Stimulated activated CD8-positive, alpha-beta memory T cell treated with anti-CD3 and anti-CD28 coated beads, Interleukin-7, amount 100 ng/mL, for 4 hours (primary cell): ENCODE results near the gene JMJD1C.
"Not testable (repeated sequence)": the region's sequence is repeated elsewhere in the genome, so short reads cannot be mapped to it uniquely, and the experiment has no call there.

ENCODE experiments used
- DNase-seq, 2 donors: peaks; one replicate each; pipeline ENCODE4 v3.0.0-alpha.2; 2020; ENCODE audit warnings: low read depth in 2 of 2

JMJD1C gene

GRCh38 chr10:63297941-63298340 is 167.8 kb downstream of the JMJD1C start:
- DNase-seq, result no peak

GRCh38 chr10:63294781-63295180 is 171.0 kb downstream of the JMJD1C start:
- no peak for DNase-seq

DNA sequence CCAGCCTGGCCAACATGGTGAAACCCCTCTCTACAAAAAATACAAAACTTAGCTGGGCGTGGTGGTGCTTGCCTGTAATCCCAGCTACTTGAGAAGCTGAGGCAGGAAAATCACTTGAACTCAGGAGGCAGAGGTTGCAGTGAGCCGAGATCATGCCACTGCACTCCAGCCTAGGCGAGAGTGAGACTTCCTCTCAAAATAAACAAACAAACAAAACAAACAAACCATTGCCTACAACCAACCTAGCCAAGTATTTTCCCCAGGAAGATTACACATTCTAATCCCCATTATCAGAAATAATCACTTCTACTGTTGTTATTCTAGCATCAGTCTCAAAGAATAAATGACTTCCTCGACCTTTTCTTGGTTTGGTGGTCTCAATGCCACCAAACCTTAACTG is 172.9 kb downstream of the JMJD1C start:
- DNase-seq, result not testable (repeated sequence)

GRCh38 chr10:63288170-63288569 is 177.6 kb downstream of the JMJD1C start:
- DNase-seq, result no peak

- DNase-seq, result no peak
Measured at GRCh38 chr10:63286754-63287264, 179.0 kb downstream of the JMJD1C start.

- no peak for DNase-seq
Measured at GRCh38 chr10:63286340-63286739, 179.4 kb downstream of the JMJD1C start.

- DNase-seq, result not testable (repeated sequence)
Measured at GRCh38 chr10:63283901-63284300, 181.9 kb downstream of the JMJD1C start.

GRCh38 chr10:63283093-63283492 is 182.7 kb downstream of the JMJD1C start:
- no peak for DNase-seq

DNA sequence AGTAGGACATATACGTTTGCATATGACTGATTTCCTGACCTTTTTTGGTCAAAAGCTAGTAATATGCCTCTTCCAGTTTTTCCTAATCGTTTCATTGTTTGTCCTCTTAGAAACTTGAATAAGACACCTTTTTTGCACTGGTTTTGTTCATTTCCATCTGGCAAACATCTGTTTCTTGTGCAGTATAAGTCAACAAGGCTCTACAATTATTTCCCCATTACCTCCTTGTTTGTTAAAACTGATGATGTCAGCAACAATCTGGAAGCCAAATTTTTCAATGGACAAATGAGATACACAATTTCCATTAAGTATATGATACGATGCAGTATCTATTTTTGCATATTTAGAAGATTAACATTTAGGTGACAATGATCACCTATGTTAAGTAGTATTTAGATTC is 183.8 kb downstream of the JMJD1C start:
- DNase-seq, result no peak

DNA sequence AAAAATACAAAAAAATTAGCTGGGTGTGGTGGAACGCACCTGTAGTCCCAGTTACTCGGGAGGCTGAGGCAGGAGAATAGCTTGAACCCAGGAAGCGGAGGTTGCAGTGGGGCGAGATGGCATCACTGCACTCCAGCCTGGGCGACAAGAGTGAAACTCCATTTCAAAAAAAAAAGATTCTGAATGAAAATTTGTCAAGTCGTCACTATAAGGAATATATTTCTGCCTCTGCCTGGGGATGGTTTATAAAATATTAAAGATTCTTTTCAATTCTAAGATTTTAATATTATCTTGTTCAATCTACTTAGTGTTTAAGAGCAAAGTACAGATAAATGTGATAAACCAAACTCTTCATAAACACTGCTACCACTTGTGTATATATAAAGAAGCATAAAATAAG is 185.4 kb downstream of the JMJD1C start:
- no peak for DNase-seq

GRCh38 chr10:63275094-63275493 is 190.7 kb downstream of the JMJD1C start:
- DNase-seq, result no peak

- no peak for DNase-seq
Measured at GRCh38 chr10:63273577-63273976, 192.2 kb downstream of the JMJD1C start.

DNA sequence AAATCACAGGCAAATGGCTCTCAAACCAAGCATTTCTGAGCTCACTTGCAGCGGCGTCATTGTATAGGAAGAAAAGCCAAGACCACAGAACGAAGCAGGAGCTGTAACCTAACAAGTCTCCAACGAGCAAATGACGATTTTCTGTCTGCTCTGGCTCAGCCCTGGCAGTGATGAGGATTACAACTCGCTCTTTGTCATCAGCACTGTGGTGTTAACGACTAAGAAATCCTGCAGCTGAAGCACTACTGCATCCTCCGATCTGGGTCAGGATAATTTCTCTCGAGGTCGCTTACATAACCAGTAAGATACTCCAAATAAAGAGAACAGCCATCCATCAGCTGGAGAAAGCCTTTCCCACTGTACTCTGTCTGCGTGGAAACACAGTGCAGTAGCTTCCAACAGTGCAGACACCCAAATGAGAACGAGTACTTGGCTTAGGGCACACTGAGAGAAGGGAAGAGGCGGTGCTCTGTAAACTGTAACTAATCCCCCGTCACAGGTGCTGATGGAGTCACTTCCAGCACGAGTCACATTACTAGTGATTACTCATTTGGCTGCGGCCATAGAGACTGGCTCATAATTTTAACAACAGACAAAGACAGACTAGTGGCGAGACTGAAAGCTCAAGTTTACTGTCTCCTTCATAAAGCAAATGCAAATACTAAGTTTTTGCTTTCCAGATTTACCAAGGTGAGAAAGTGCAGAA is 196.8 kb downstream of the JMJD1C start:
- DNase-seq, result peak; percentile 61 to 71

- no peak for DNase-seq
Measured at GRCh38 chr10:63268149-63268797, 197.5 kb downstream of the JMJD1C start.

DNA sequence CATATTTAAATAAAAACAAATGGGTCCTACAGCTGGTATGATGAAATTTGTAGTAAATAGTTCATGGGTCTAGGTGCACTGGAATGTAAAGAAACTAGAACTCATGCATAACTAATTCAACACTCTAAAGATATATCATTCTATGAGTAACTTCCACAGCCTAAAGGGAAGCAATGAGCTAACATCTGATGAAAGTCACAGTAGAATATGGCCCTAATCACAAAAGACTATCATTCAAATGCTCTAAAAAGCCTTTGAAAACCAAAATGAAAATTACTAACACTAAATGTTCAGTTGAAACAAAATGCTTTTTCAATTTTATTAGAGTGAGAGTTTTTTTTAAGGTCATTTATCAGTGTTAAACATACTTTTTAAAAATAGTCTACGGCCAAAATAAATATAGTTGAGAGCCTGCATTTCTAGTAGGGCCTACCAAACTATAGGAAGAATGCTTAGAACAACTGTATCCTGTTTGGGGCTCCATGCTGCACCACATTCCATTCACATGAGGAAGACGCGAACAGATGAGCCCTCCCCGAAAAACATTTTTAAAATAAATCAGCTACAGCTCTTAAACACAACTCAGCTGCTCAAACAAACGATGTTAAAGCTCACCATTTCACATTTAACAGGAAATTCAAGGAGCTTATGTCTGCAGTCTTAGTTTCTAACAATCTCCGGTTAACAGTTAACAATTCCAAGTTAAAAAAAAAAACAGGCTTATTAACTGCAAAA is 198.2 kb downstream of the JMJD1C start:
- no peak for DNase-seq

- no peak for DNase-seq
Measured at GRCh38 chr10:63266391-63267316, 199.1 kb downstream of the JMJD1C start.

DNA sequence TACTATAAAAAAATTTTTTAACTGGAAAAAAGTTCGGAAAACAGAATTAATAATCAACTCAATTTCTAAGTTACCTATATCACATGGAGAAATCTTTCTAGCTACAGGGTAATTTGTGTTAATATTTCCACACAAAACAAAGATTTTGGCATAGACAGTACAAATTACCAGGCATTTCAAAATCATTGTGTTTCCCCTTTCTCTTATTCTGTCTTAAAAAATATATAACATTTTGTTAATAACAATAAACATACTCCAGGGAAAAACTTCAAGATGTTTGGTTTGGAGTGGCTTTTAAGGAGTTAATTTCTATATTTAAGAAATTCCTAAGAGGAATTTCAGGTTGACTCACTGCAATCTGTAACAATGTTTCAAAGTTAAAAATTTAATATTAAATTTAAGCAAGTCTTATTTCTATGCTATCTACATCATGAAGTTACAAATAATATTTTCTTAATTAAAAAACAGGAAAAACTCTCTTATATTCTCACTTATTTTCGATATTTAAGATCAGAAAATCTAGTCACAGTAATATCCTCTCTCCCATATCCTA is 200.0 kb downstream of the JMJD1C start:
- no peak for DNase-seq

- peak; percentile 9 to 11 for DNase-seq
Measured at GRCh38 chr10:63265222-63265617, 200.6 kb downstream of the JMJD1C start.

DNA sequence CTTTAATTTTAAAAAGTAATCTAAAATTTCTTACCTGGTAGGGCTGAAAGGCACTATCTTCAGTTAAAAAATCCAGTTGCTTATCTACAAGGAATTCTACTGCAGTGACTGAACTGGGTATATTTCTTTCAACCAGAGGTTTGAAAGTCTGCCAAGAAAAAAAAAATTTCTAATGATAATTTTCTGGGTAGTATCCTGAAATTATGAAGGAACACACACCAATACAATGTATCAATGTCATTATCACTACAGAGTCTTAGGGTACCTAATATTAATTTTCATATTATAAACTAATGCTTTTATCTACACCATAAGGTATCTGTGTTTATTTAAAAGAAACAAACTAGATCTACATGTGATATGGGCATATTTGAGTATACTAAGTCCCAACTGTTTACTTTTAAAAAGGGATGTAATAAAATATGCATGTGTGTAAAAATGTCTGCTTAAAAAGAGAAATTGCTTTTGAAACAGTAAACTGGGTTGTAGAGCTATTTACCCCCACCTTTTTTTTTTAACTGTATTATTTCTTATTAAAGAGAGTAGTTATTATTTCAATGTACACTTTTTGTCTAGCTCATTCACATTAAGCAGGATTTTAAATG is 201.1 kb downstream of the JMJD1C start:
- DNase-seq, result no peak

- no peak for DNase-seq
Measured at GRCh38 chr10:63262430-63263073, 203.2 kb downstream of the JMJD1C start.
